Mucosa of rectum (tissue), 2 donors: ENCODE data around the gene CNTFR.
"Not testable (repeated sequence)": the region's sequence is repeated elsewhere in the genome, so short reads cannot be mapped to it uniquely, and the experiment has no call there.

Experiments used
- H3K27ac ChIP-seq, 2 donors: one replicate each; pipeline ENCODE4 v1.7.0; 2013; ENCODE audit warnings: inconsistent platforms in 2 of 2, low read depth in 2 of 2, low read length in 2 of 2
- H3K27me3 ChIP-seq, 2 donors: one replicate each; pipeline ENCODE4 v1.7.0; 2013; ENCODE audit warnings: low read length in 2 of 2; ENCODE audit not compliant: control insufficient read depth in 2 of 2, insufficient read depth in 2 of 2
- H3K36me3 ChIP-seq, 2 donors: one replicate each; pipeline ENCODE4 v1.7.0; 2013; ENCODE audit warnings: low read length in 2 of 2; ENCODE audit not compliant: control insufficient read depth in 2 of 2, insufficient read depth in 2 of 2
- H3K4me1 ChIP-seq, 2 donors: one replicate each; pipeline ENCODE4 v1.7.0; 2013; ENCODE audit warnings: low read length in 2 of 2, mild to moderate bottlenecking in 1 of 2; ENCODE audit not compliant: control insufficient read depth in 2 of 2, insufficient read depth in 2 of 2
- H3K4me3 ChIP-seq, 2 donors: one replicate each; pipeline ENCODE4 v1.7.0; 2013; ENCODE audit warnings: low read length in 2 of 2
- H3K9ac ChIP-seq, 2 donors: one replicate each; pipeline ENCODE4 v1.7.0; 2013; ENCODE audit warnings: low read length in 2 of 2, low read depth in 1 of 2, mild to moderate bottlenecking in 1 of 2
- H3K9me3 ChIP-seq, 2 donors: one replicate each; pipeline ENCODE4 v1.7.0; 2013; ENCODE audit warnings: low read length in 2 of 2; ENCODE audit not compliant: control insufficient read depth in 2 of 2
- donor health status: healthy.
- donor health status: Normal muscosa, but diverticular disease.

CNTFR gene

GRCh38 chr9:34547960-34548611, 41.4 kb downstream of the CNTFR start:
- H3K4me1 ChIP-seq, result no peaks in the 10 kb centered on the region
- no peak overlapping the region for H3K9ac ChIP-seq
- H3K36me3 ChIP-seq, result no peaks in the 10 kb centered on the region
- H3K27ac ChIP-seq, result no peak overlapping the region
- no peak overlapping the region for H3K4me3 ChIP-seq
- peaks cover 0 to 6% of the 10 kb centered on the region in 2 donors for H3K27me3 ChIP-seq
- no peaks in the 10 kb centered on the region for H3K9me3 ChIP-seq

- no peaks in the 10 kb centered on the region for H3K36me3 ChIP-seq
Measured at GRCh38 chr9:34546834-34547827, 42.4 kb downstream of the CNTFR start.

DNA sequence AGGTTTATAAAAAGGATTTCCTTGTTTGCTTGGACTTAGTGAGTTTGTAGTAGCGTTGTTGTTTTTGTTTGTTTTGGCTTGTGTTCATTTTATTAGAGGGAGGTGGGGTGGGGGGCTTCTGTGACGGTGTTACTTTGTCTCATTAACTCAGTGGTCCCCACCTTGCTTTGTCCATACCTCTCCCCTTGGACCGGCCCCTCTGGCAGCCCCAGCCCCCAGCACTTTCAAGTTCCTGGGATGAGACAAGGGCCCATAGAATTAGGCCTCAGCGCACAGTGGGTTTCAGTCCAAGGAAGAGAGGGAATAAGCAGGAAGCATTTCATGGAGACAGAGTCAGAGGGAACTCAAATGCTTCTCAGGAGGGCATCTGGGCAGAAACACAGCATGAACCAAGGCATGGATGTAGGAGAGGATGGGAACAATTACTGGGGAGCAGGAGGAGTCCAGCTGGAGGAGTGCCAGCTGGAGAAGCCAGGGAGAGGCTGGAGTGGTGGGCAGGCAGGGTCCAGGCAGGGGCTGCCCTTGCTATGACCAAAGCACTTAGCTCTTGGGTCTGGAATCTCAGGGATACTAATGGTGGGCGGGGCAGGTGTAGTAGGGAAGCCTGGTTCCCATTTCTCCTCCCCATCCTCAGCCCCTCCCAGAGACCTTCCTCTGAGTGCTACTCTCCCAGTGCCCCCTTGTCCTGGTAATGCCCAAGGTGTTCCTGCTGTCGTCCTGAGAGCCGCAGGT, 43.3 kb downstream of the CNTFR start:
- H3K9ac ChIP-seq, result no peak overlapping the region
- no peaks in the 10 kb centered on the region for H3K36me3 ChIP-seq
- H3K27ac ChIP-seq, result no peak overlapping the region

More at GRCh38 chr9:34546834-34547827, 42.4 kb downstream of the CNTFR start:
- Histone ChIP-seq H3K9ac (no peak overlapping the region), H3K4me3 (no peak overlapping the region), H3K9me3 (no peaks in the 10 kb centered on the region), H3K4me1 (no peaks in the 10 kb centered on the region), H3K27ac (no peak overlapping the region), H3K27me3 (peaks cover 0 to 6% of the 10 kb centered on the region in 2 donors)

DNA sequence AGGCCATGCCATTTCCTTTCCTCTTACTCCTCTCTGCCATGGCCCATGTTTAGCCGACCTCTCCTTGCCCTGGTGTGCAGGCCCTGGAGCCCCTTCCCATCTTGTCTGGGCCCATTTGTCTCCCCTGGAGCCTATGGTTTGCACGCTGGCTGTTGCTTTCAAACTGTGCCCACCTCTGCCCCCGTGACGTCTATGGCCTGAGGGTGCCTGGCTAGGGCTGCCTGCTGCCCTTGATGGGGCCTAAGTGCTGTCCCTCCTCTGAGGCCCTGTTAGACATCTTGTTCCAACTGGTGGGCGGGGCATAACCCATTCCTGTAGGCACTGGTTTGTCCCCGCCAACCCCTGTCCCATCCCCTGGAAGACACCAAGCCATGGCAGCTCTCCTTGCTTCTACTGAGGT, 44.0 kb downstream of the CNTFR start:
- no peak overlapping the region for H3K27ac ChIP-seq

More for the DNA sequence above, 43.3 kb downstream of the CNTFR start:
- H3K27me3 ChIP-seq, result peaks cover 0 to 6% of the 10 kb centered on the region in 2 donors
- no peak overlapping the region for H3K4me3 ChIP-seq
- no peaks in the 10 kb centered on the region for H3K9me3 ChIP-seq
- no peaks in the 10 kb centered on the region for H3K4me1 ChIP-seq

DNA sequence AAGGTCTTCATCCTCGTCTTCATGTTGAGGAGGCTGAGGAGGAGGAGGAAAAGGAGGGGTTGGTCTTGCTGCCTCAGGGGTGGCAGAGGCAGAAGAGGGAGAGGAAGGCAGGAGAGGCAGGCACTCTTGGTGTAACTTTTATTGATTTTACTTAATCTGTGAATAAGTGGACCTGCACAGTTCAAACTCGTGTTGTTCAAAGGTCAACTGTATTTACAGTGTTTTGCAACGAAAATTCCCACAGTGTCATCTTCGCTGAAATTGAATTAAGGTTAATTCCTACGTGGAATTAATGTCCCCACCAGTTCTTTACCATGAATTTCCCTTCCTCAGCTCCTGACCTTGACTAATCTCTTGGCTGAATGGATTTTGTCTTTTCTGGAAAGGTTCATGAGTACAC, 45.5 kb downstream of the CNTFR start:
- Histone ChIP-seq H3K36me3 (no peaks in the 10 kb centered on the region), H3K9me3 (no peaks in the 10 kb centered on the region), H3K27me3 (peaks cover 0 to 6% of the 10 kb centered on the region in 2 donors), H3K4me1 (no peaks in the 10 kb centered on the region), H3K27ac (no peak overlapping the region), H3K4me3 (no peak overlapping the region), H3K9ac (no peak overlapping the region)

More for the DNA sequence above, 44.0 kb downstream of the CNTFR start:
- Histone ChIP-seq H3K4me1 (no peaks in the 10 kb centered on the region), H3K4me3 (no peak overlapping the region), H3K27me3 (peaks cover 0 to 6% of the 10 kb centered on the region in 2 donors), H3K9ac (no peak overlapping the region), H3K36me3 (no peaks in the 10 kb centered on the region), H3K9me3 (no peaks in the 10 kb centered on the region)

DNA sequence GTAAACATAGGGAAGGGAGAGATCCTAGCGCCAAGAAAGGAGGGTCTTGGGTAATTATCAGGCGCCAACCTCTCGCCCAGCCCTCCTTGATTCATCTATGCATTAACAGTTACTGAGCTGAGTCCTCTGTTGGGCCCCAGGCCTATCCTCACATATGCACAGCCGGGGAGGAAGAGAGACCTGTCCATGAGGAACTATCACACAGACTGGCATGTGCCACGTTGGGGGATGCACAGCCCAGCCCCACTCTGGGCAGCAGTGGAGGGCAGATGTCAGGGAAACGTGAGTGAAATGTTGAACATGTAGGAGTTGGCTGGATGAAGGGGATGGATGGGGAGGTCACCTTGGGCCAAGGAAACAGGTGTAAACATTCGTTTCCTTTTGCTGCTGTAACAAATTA, 48.0 kb downstream of the CNTFR start:
- Histone ChIP-seq H3K9ac (no peak overlapping the region), H3K36me3 (no peaks in the 10 kb centered on the region), H3K27ac (no peak overlapping the region), H3K4me1 (no peaks in the 10 kb centered on the region), H3K9me3 (no peaks in the 10 kb centered on the region), H3K27me3 (peaks cover 0 to 1% of the 10 kb centered on the region in 2 donors), H3K4me3 (no peak overlapping the region)

DNA sequence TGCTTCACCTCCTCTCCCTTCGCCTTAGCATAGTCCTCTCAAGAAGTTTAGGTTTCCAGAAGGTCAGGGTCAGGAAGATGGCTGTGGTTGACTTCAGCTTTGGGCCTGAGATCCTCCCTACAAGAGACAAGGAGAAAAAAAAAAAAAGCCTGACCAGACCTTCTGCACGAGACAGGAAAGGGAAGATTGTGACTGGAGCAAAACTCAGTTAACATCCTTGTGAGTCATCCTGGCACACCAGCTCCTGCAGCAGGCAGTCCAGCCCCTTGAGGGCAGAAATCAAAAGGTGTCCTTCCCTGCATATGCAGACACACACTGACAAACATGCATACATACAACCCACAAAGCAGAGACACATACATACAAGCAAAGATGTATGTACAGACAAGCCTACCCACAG, 48.7 kb downstream of the CNTFR start:
- no peaks in the 10 kb centered on the region for H3K9me3 ChIP-seq
- H3K9ac ChIP-seq, result no peak overlapping the region
- H3K4me3 ChIP-seq, result no peak overlapping the region
- peaks cover 0 to 3% of the 10 kb centered on the region in 2 donors for H3K27me3 ChIP-seq
- H3K4me1 ChIP-seq, result no peaks in the 10 kb centered on the region
- H3K27ac ChIP-seq, result no peak overlapping the region
- H3K36me3 ChIP-seq, result no peaks in the 10 kb centered on the region

GRCh38 chr9:34536685-34537084, 52.8 kb downstream of the CNTFR start:
- Histone ChIP-seq H3K9ac (no peak overlapping the region), H3K27ac (no peak overlapping the region), H3K9me3 (no peaks in the 10 kb centered on the region), H3K4me1 (no peaks in the 10 kb centered on the region), H3K36me3 (no peaks in the 10 kb centered on the region), H3K4me3 (no peak overlapping the region), H3K27me3 (peaks cover 2 to 7% of the 10 kb centered on the region in 2 donors)

GRCh38 chr9:34532041-34532440, 57.5 kb downstream of the CNTFR start:
- H3K36me3 ChIP-seq, H3K4me1 ChIP-seq, H3K27ac ChIP-seq, H3K27me3 ChIP-seq, H3K9ac ChIP-seq, H3K9me3 ChIP-seq, H3K4me3 ChIP-seq: not testable (repeated sequence)
